ENCODE data around the gene CRAMP1. TPM values are rescaled to one million over a fixed set of nuclear protein-coding genes. Genes with fewer than 3 reads are reported as not detected.

Gene CRAMP1
- total and polyA plus RNA-seq, 11 donors: 6.2 to 16.9 (median 10.6) TPM

GRCh38 chr16:1573301-1573700, 38.9 kb upstream of the CRAMP1 start:
- Histone ChIP-seq H3K27me3 (no peaks in the 10 kb centered on the region), H3K4me1 (no peaks in the 10 kb centered on the region), H3K9me3 (no peaks in the 10 kb centered on the region), H3K36me3 (peaks cover 0 to 24% (median 7%) of the 10 kb centered on the region in 9 donors), H3K4me3 (no peak overlapping the region), H3K27ac (no peak overlapping the region)
- intact Hi-C loops (cut with DNase I): no loop called here
- WGBS, 4 donors: 87 to 89% (median 88%) methylated on average over 5 of the region's 5 CpGs
- TF ChIP-seq POLR2A (IDR thresholded peaks at IDR 0.05) (no peak), CTCF (IDR thresholded peaks at IDR 0.05) (no peak)
- ATAC-seq (no peak), DNase-seq (no peak)

GRCh38 chr16:1575578-1575977, 36.6 kb upstream of the CRAMP1 start:
- no peaks in the 10 kb centered on the region for H3K4me1 ChIP-seq
- no peak overlapping the region for H3K27ac ChIP-seq
- no peaks in the 10 kb centered on the region for H3K27me3 ChIP-seq
- H3K4me3 ChIP-seq: no peak overlapping the region
- intact Hi-C loops (cut with DNase I): no loop called here
- TF ChIP-seq POLR2A (IDR thresholded peaks at IDR 0.05) (no peak), CTCF (IDR thresholded peaks at IDR 0.05) (no peak)
- no peak for DNase-seq
- ATAC-seq: no peak
- H3K9me3 ChIP-seq: no peaks in the 10 kb centered on the region
- H3K36me3 ChIP-seq: peaks cover 0 to 45% (median 17%) of the 10 kb centered on the region in 9 donors

GRCh38 chr16:1579214-1579613, 32.9 kb upstream of the CRAMP1 start:
- no peaks in the 10 kb centered on the region for H3K4me1 ChIP-seq
- TF ChIP-seq CTCF (IDR thresholded peaks at IDR 0.05): peak in 2 of 12 donors; percentile 11
- TF ChIP-seq POLR2A (IDR thresholded peaks at IDR 0.05): no peak
- H3K36me3 ChIP-seq: peaks cover 0 to 48% (median 27%) of the 10 kb centered on the region in 9 donors
- no peaks in the 10 kb centered on the region for H3K9me3 ChIP-seq
- H3K4me3 ChIP-seq: no peak overlapping the region
- no peak for DNase-seq
- H3K27me3 ChIP-seq: no peaks in the 10 kb centered on the region
- H3K27ac ChIP-seq: no peak overlapping the region
- 85 to 97% (median 91%) methylated on average over 4 to 5 of the region's 5 CpGs for WGBS, 4 donors
- no peak for ATAC-seq
- intact Hi-C loops (cut with DNase I): no loop called here

GRCh38 chr16:1580256-1580655, 31.9 kb upstream of the CRAMP1 start:
- DNase-seq (no peak), ATAC-seq (peak in 1 of 4 donors; percentile 50)
- TF ChIP-seq POLR2A (IDR thresholded peaks at IDR 0.05) (no peak), CTCF (IDR thresholded peaks at IDR 0.05) (no peak)
- WGBS, 4 donors: 72 to 87% (median 78%) methylated on average over 12 of the region's 12 CpGs
- Histone ChIP-seq H3K9me3 (no peaks in the 10 kb centered on the region), H3K27ac (no peak overlapping the region), H3K4me1 (no peaks in the 10 kb centered on the region), H3K36me3 (peaks cover 0 to 58% (median 34%) of the 10 kb centered on the region in 9 donors), H3K4me3 (no peak overlapping the region), H3K27me3 (no peaks in the 10 kb centered on the region)
- intact Hi-C loops (cut with DNase I): no loop called here
